Hepatocyte (in vitro differentiated cells): ENCODE data around the gene TPBGL. TPM values are rescaled to one million over a fixed set of nuclear protein-coding genes. Genes with fewer than 3 reads are reported as not detected.

Source experiments
- DNase-seq: peaks from one replicate; pipeline ENCODE4 v3.0.0-alpha.2; 2016; ENCODE audit warnings: low spot score
- H2AFZ ChIP-seq: fragments of 200-600 bp; sonication (generic); 2 replicates; pipeline ENCODE4 v1.6.0; 2016; ENCODE audit warnings: antibody characterized with exemption, mild to moderate bottlenecking
- H3K27ac ChIP-seq: fragments of 200-600 bp; sonication (generic); 2 replicates; pipeline ENCODE4 v1.5.1; 2016; ENCODE audit warnings: mild to moderate bottlenecking
- H3K27me3 ChIP-seq: fragments of 200-600 bp; sonication (generic); 2 replicates; pipeline ENCODE4 v1.6.1; 2016
- H3K36me3 ChIP-seq: fragments of 200-600 bp; sonication (generic); replicated peaks from 2 replicates; pipeline ENCODE4 v1.5.1; 2016; ENCODE audit warnings: low read depth; ENCODE audit not compliant: insufficient read depth
- H3K4me1 ChIP-seq: fragments of 200-600 bp; sonication (generic); 2 replicates; pipeline ENCODE4 v1.5.1; 2016; ENCODE audit warnings: mild to moderate bottlenecking, moderate library complexity; ENCODE audit not compliant: insufficient read depth
- H3K4me2 ChIP-seq: fragments of 200-600 bp; sonication (generic); 2 replicates; pipeline ENCODE4 v1.6.0; 2016
- H3K4me3 ChIP-seq: fragments of 200-600 bp; sonication (generic); 2 replicates; pipeline ENCODE4 v1.5.1; 2016; ENCODE audit warnings: mild to moderate bottlenecking
- H3K79me2 ChIP-seq: fragments of 200-600 bp; sonication (generic); 2 replicates; pipeline ENCODE4 v1.6.0; 2017; ENCODE audit warnings: mild to moderate bottlenecking
- H3K9me2 ChIP-seq: fragments of 200-600 bp; sonication (generic); replicated peaks from 2 replicates; pipeline ENCODE4 v1.6.0; 2017; ENCODE audit warnings: mild to moderate bottlenecking; ENCODE audit not compliant: insufficient read depth
- H3K9me3 ChIP-seq: fragments of 200-600 bp; sonication (generic); 2 replicates; pipeline ENCODE4 v1.5.1; 2016; ENCODE audit warnings: low read depth, mild to moderate bottlenecking
- H4K20me1 ChIP-seq: fragments of 200-600 bp; sonication (generic); 2 replicates; pipeline ENCODE4 v1.6.0; 2016; ENCODE audit warnings: mild to moderate bottlenecking; ENCODE audit not compliant: insufficient read depth, poor library complexity, severe bottlenecking
- EZH2 ChIP-seq: fragments of 200-600 bp; sonication (generic); IDR thresholded peaks from 2 replicates; pipeline ENCODE4 v1.6.1; 2016; ENCODE audit warnings: antibody characterized with exemption, mild to moderate bottlenecking, borderline replicate concordance
- EZH2phosphoT487 ChIP-seq: fragments of 200-600 bp; sonication (generic); IDR thresholded peaks from one replicate; pipeline ENCODE4 v1.6.1; 2018; ENCODE audit warnings: antibody characterized with exemption, mild to moderate bottlenecking, low read depth, moderate library complexity; ENCODE audit not compliant: unreplicated experiment, severe bottlenecking
- WGBS: methylation state at CpG from one replicate; pipeline ENCODE4 v1.1.6; 2016; ENCODE audit warnings: low lambda C conversion rate; ENCODE audit errors: missing lambda C conversion rate; 5-methylcytosine and 5-hydroxymethylcytosine counted together
- polyA plus RNA-seq: library from polyadenylated mRNA; unstranded; fragments of >200 nt; fragmentation: Nextera tagmentation; extraction: Ambion mirVana; gene quantifications from 2 replicates; pipeline ENCODE4 v1.2.1, GENCODE V29; 2016
- total RNA-seq: library from RNA; depleted of rRNA; stranded (reverse); fragments of >200 nt; gene quantifications from 2 replicates; pipeline ENCODE4 v1.2.3, GENCODE V29; 2014
- TF ChIP-seq, protein P1 (sequence below): fragments of 200-600 bp; sonication (generic); IDR thresholded peaks from 2 replicates; pipeline ENCODE4 v1.5.1; 2016; ENCODE audit warnings: antibody characterized with exemption, mild to moderate bottlenecking; ENCODE audit not compliant: poor library complexity

Gene TPBGL
- total and polyA plus RNA-seq, 2 experiments from 2014 or later: 0.12 TPM; not detected in 1

DNA sequence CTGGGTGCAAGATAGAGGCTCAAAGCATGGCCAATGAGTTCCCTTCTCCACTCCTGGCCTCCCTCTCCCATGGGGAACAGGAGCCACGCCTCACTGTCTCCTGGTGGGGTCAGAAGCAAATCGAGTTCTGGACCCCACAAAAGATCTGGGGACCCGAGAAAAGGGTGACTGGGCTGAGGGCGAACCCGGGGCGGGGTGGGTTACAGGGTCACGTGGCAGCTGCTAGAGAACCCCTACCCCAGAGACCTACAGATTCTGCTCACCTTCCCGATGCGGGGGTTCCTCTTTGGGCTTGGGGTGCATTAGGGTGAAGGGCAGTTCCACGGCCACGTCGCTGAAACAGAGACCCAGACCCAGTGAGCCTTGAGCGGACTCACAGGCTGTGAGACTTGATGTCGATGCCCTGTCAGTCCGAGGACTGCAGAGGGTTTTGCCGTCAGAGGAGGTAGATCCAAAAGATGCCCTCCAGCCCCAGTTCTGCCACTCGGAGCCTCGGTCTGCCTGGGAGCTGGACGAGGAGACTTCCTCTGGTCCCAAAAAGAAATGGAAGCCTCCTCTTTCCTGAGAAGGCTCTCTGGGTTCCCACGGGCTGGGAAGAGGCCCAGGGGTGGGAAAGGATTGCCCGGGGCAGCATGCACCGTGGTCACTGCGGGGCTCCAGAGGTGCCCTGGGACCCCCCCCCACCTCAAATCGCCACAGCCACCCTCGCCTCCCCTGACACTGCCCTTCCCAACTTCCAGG is 28.2 kb downstream of the TPBGL start:
- Histone ChIP-seq H3K79me2 (no peaks in the 10 kb centered on the region), H3K27ac (no peak overlapping the region), H4K20me1 (no peaks in the 10 kb centered on the region), H3K4me3 (no peak overlapping the region), H3K27me3 (no peaks in the 10 kb centered on the region), H3K9me3 (no peaks in the 10 kb centered on the region), H3K9me2 (no peaks in the 10 kb centered on the region), H3K36me3 (no peaks in the 10 kb centered on the region), H2AFZ (no peak overlapping the region), H3K4me1 (no peaks in the 10 kb centered on the region), H3K4me2 (no peak overlapping the region)
- DNase-seq: no peak
- TF ChIP-seq EZH2: no peak
- TF ChIP-seq EZH2phosphoT487: no peak
- TF ChIP-seq, protein P1, sequence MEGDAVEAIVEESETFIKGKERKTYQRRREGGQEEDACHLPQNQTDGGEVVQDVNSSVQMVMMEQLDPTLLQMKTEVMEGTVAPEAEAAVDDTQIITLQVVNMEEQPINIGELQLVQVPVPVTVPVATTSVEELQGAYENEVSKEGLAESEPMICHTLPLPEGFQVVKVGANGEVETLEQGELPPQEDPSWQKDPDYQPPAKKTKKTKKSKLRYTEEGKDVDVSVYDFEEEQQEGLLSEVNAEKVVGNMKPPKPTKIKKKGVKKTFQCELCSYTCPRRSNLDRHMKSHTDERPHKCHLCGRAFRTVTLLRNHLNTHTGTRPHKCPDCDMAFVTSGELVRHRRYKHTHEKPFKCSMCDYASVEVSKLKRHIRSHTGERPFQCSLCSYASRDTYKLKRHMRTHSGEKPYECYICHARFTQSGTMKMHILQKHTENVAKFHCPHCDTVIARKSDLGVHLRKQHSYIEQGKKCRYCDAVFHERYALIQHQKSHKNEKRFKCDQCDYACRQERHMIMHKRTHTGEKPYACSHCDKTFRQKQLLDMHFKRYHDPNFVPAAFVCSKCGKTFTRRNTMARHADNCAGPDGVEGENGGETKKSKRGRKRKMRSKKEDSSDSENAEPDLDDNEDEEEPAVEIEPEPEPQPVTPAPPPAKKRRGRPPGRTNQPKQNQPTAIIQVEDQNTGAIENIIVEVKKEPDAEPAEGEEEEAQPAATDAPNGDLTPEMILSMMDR: no peak
- WGBS: 93% methylated on average over 21 of the region's 25 CpGs

DNA sequence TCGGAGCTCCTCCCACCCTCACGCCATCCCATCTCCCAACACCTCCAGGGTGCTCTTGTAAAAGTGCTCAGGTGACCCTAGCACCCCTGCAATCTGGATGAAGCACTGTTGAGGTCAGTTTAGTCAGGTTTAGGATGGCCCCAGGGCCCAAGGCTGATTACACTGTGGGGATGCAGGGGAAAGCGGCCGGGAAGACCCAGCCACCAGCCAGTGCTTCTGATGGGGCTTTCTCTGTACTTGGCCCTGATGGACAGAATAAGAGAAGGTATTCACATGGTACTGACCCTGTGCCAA is 28.7 kb downstream of the TPBGL start:
- Histone ChIP-seq H3K27me3 (no peaks in the 10 kb centered on the region), H3K4me1 (no peaks in the 10 kb centered on the region), H2AFZ (no peak overlapping the region), H3K36me3 (no peaks in the 10 kb centered on the region), H3K4me2 (no peak overlapping the region), H3K9me2 (no peaks in the 10 kb centered on the region), H3K4me3 (no peak overlapping the region), H4K20me1 (no peaks in the 10 kb centered on the region), H3K79me2 (no peaks in the 10 kb centered on the region), H3K27ac (no peak overlapping the region), H3K9me3 (no peaks in the 10 kb centered on the region)
- DNase-seq: no peak
- WGBS: 96% methylated on average over 4 of the region's 4 CpGs
- no peak for TF ChIP-seq EZH2
- TF ChIP-seq EZH2phosphoT487: no peak
- TF ChIP-seq, protein P1: no peak

DNA sequence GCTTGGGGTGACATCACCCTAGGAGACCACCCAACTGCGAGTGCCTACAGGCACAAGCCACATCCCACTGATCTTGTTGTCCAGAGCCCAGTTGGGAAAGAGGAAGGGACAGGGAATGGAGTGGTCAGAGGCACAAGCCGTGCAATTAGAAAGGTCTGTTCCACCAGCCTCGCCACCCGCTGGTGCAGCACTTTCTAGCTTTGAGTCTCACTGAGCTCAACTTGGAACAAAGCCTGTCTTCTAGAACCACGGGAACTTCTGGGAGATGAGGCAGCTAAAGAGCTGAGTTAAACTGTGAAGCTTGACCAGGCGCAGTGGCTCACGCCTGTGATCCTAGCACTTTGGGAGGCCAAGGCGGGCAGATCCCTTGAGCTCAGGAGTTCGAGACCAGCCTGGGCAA is 29.3 kb downstream of the TPBGL start:
- Histone ChIP-seq H3K4me2 (no peak overlapping the region), H2AFZ (no peak overlapping the region), H4K20me1 (no peaks in the 10 kb centered on the region), H3K36me3 (no peaks in the 10 kb centered on the region), H3K27ac (no peak overlapping the region), H3K27me3 (no peaks in the 10 kb centered on the region), H3K4me1 (no peaks in the 10 kb centered on the region), H3K9me2 (no peaks in the 10 kb centered on the region), H3K79me2 (no peaks in the 10 kb centered on the region), H3K4me3 (no peak overlapping the region), H3K9me3 (no peaks in the 10 kb centered on the region)
- 97% methylated on average over 9 of the region's 9 CpGs for WGBS
- DNase-seq: no peak
- TF ChIP-seq EZH2phosphoT487: no peak
- TF ChIP-seq, protein P1: no peak
- TF ChIP-seq EZH2: no peak
